HL-60 (cell line): Measurements from ENCODE around the gene C19orf12.

Experiments used
- DNase-seq, 2 experiments: peaks; one replicate each; pipeline ENCODE4 v3.0.0-alpha.2; 2010 to 2020; ENCODE audit warnings: low read depth in 1 of 2, low spot score in 1 of 2
- H3K27ac ChIP-seq: fragments of 250-450 bp; sonication (Bioruptor Pico); replicated peaks from 2 replicates; pipeline ENCODE4 v1.5.1; 2020; ENCODE audit warnings: mild to moderate bottlenecking, moderate library complexity
- H3K27me3 ChIP-seq: fragments of 250-450 bp; sonication (Bioruptor Pico); 2 replicates; pipeline ENCODE4 v1.5.1; 2021; ENCODE audit warnings: mild to moderate bottlenecking, moderate library complexity; ENCODE audit not compliant: insufficient read depth, poor library complexity, severe bottlenecking
- H3K4me3 ChIP-seq: replicated peaks from 2 replicates; pipeline ENCODE4 v1.5.1; 2011; ENCODE audit warnings: mild to moderate bottlenecking, control low read depth, low read length; ENCODE audit not compliant: insufficient read depth
- GABPA ChIP-seq: IDR thresholded peaks from 2 replicates; pipeline ENCODE4 v1.6.1; 2012; ENCODE audit warnings: low read depth
- POLR2AphosphoS5 ChIP-seq: IDR thresholded peaks from 2 replicates; pipeline ENCODE4 v1.6.1; 2012; ENCODE audit warnings: low read depth
- SPI1 ChIP-seq: IDR thresholded peaks from 2 replicates; pipeline ENCODE4 v1.6.1; 2012; ENCODE audit warnings: low read depth, mild to moderate bottlenecking, borderline replicate concordance
- TF ChIP-seq, protein P1 (sequence below): IDR thresholded peaks from 2 replicates; pipeline ENCODE4 v1.6.1; 2012; ENCODE audit warnings: low read depth; ENCODE audit not compliant: insufficient replicate concordance
- TF ChIP-seq, protein P2 (sequence below): IDR thresholded peaks from one replicate; pipeline ENCODE4 v1.5.1; 2011; ENCODE audit warnings: low read length, control low read depth, inconsistent platforms; ENCODE audit not compliant: insufficient read depth

C19orf12 gene

DNA sequence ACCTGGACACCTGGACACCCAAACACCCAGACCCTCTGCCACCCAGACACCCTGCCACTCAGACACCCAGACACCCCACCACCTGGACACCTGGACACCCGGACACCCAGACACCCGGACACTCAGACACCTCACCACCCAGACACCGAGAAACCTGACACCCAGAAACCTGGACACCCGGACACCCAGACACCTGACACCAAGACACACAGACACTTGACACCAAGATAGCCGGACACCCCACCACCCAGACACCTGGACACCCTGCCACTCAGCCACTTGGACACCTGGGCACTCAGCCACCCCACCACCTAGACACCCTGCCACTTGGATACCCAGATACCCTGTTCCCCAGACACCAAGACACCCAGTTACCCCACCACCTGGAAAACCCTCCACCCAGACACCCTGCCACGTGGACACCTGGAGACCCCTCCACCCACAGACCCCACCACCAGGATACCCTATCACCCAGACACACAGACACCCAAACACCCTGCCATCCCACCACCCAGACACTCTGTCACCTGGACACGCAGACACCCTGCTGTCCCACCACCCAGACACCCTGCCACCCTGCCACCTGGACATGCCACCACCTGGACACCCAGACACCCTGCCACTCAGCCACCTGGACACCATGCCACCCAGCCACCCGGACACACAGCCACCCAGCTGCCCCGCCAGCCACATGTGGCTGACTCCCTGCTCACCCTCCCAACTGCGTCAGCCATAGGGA lies 17.4 kb downstream of the C19orf12 start:
- DNase-seq: no peak
- TF ChIP-seq, protein P1, sequence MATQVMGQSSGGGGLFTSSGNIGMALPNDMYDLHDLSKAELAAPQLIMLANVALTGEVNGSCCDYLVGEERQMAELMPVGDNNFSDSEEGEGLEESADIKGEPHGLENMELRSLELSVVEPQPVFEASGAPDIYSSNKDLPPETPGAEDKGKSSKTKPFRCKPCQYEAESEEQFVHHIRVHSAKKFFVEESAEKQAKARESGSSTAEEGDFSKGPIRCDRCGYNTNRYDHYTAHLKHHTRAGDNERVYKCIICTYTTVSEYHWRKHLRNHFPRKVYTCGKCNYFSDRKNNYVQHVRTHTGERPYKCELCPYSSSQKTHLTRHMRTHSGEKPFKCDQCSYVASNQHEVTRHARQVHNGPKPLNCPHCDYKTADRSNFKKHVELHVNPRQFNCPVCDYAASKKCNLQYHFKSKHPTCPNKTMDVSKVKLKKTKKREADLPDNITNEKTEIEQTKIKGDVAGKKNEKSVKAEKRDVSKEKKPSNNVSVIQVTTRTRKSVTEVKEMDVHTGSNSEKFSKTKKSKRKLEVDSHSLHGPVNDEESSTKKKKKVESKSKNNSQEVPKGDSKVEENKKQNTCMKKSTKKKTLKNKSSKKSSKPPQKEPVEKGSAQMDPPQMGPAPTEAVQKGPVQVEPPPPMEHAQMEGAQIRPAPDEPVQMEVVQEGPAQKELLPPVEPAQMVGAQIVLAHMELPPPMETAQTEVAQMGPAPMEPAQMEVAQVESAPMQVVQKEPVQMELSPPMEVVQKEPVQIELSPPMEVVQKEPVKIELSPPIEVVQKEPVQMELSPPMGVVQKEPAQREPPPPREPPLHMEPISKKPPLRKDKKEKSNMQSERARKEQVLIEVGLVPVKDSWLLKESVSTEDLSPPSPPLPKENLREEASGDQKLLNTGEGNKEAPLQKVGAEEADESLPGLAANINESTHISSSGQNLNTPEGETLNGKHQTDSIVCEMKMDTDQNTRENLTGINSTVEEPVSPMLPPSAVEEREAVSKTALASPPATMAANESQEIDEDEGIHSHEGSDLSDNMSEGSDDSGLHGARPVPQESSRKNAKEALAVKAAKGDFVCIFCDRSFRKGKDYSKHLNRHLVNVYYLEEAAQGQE: no peak
- TF ChIP-seq SPI1 (no peak), POLR2AphosphoS5 (no peak), GABPA (no peak)
- TF ChIP-seq, protein P2, sequence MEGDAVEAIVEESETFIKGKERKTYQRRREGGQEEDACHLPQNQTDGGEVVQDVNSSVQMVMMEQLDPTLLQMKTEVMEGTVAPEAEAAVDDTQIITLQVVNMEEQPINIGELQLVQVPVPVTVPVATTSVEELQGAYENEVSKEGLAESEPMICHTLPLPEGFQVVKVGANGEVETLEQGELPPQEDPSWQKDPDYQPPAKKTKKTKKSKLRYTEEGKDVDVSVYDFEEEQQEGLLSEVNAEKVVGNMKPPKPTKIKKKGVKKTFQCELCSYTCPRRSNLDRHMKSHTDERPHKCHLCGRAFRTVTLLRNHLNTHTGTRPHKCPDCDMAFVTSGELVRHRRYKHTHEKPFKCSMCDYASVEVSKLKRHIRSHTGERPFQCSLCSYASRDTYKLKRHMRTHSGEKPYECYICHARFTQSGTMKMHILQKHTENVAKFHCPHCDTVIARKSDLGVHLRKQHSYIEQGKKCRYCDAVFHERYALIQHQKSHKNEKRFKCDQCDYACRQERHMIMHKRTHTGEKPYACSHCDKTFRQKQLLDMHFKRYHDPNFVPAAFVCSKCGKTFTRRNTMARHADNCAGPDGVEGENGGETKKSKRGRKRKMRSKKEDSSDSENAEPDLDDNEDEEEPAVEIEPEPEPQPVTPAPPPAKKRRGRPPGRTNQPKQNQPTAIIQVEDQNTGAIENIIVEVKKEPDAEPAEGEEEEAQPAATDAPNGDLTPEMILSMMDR: no peak
- Histone ChIP-seq H3K27me3 (no peaks in the 10 kb centered on the region), H3K4me3 (no peak overlapping the region), H3K27ac (no peak overlapping the region)

DNA sequence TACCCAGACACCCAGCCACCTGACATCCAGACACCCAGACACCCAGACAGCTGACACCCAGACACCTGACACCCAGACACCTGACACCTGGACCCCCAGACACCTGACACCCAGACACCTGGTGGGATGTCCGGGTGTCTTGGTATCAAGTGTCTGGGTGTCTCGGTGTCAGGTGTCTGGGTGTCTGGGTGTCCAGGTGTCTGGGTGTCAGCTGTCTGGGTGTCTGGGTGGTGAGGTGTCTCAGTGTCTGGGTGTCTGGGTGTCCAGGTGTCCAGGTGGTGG lies 18.6 kb downstream of the C19orf12 start:
- H3K27ac ChIP-seq: no peak overlapping the region

DNA sequence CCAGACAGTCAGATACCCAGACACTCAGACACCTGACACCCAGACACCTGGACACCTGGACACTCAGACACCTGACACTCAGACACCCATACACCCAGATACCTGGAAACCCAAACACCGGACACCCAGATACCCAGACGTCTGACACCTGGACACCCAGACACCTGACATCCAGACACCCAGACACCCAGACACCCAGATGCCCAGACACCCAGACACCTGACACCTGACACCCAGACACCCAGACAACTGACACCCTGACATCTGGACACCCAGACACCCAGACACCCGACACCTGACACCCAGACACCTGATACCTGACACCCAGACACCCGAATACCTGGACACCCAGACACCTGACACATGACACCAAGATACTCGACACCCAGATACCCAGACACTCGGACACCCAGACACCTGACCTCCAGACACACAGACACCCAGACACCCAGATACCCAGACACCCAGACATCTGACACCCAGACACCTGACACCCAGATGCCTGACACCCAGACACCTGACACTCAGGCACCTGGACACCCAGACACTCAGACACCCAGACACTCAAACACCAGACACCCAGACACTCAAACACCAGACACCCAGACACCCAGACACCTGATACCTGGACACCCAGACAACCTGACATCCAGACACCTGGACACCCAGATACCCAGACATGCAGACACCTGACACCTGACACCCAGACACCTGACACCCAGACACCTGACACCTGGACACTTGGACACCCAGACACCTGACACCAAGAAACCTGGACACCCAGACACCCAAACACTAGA lies 19.1 kb downstream of the C19orf12 start:
- TF ChIP-seq, protein P1: no peak

More for the DNA sequence above, 18.6 kb downstream of the C19orf12 start:
- Histone ChIP-seq H3K27me3 (no peaks in the 10 kb centered on the region), H3K4me3 (no peak overlapping the region)
- TF ChIP-seq, protein P2: no peak
- TF ChIP-seq GABPA (no peak), POLR2AphosphoS5 (no peak), SPI1 (no peak)
- TF ChIP-seq, protein P1: no peak
- DNase-seq: no peak

More for the DNA sequence above, 19.1 kb downstream of the C19orf12 start:
- H3K27me3 ChIP-seq: no peaks in the 10 kb centered on the region
- H3K27ac ChIP-seq: no peak overlapping the region
- DNase-seq: no peak
- no peak overlapping the region for H3K4me3 ChIP-seq
